Prostate gland (tissue), 2 donors: ENCODE data around the gene CARMIL1. TPM values are rescaled to one million over a fixed set of nuclear protein-coding genes. Genes with fewer than 3 reads are reported as not detected.

Experiments used
- DNase-seq: peaks from one replicate; pipeline ENCODE4 v3.0.0-alpha.2; 2019; ENCODE audit warnings: low spot score
- H3K27ac ChIP-seq, 2 donors: fragments of 200-600 bp; sonication (generic); 2 replicates each; pipeline ENCODE4 v1.5.1; 2017 to 2019
- H3K27me3 ChIP-seq: fragments of 200-600 bp; sonication (generic); replicated peaks from 2 replicates; pipeline ENCODE4 v1.5.1; 2019; ENCODE audit not compliant: insufficient read depth
- H3K36me3 ChIP-seq, 2 donors: fragments of 200-600 bp; sonication (generic); 1 replicate in 1 of 2; 2 replicates in 1 of 2; pipeline versions ENCODE4 v1.5.1 to v1.8.1; 2017 to 2019
- H3K4me1 ChIP-seq: fragments of 200-600 bp; sonication (generic); replicated peaks from 2 replicates; pipeline ENCODE4 v1.5.1; 2019
- H3K4me3 ChIP-seq, 2 donors: fragments of 200-600 bp; sonication (generic); 2 replicates each; pipeline ENCODE4 v1.5.1; 2017 to 2019
- H3K9me3 ChIP-seq: fragments of 200-600 bp; sonication (generic); 2 replicates; pipeline ENCODE4 v1.5.1; 2017
- CTCF ChIP-seq, 4 experiments: fragments of 200-600 bp in 2 of 4; fragments of 450-650 bp in 2 of 4; sonication (generic) in 2 of 4; IDR thresholded peaks; 1 replicate in 3 of 4; 2 replicates in 1 of 4; pipeline ENCODE4 v1.5.1; 2016 to 2019; ENCODE audit warnings: antibody characterized with exemption in 4 of 4, mild to moderate bottlenecking in 2 of 4, moderate library complexity in 2 of 4
- POLR2A ChIP-seq: fragments of 450-650 bp; IDR thresholded peaks from one replicate; pipeline ENCODE4 v1.6.1; 2016; ENCODE audit warnings: antibody characterized with exemption, mild to moderate bottlenecking
- POLR2AphosphoS5 ChIP-seq: sonication (generic); formaldehyde crosslinking; IDR thresholded peaks from one replicate; pipeline ENCODE4 v1.6.1; 2017; ENCODE audit warnings: antibody characterized with exemption
- WGBS: methylation state at CpG from one replicate; pipeline ENCODE4 v1.1.5; 2018; 5-methylcytosine and 5-hydroxymethylcytosine counted together
- intact Hi-C: fragments of 100-400 bp; cut with DNase I; formaldehyde crosslinking; loops from one replicate; pipeline ENCODE4 v1.14.2; 2022
- total RNA-seq, 2 donors: library from RNA; depleted of rRNA; stranded (reverse); fragments of >200 nt; gene quantifications; one replicate each; pipeline ENCODE4 v1.1.0, GENCODE V29; 2016

CARMIL1 gene
- total RNA-seq, 2 donors from 2014 or later, result 12.9 to 71.7 TPM

GRCh38 chr6:25342802-25343201 is 63.6 kb downstream of the CARMIL1 start:
- intact Hi-C loops, result no loop called here
- H3K4me1 ChIP-seq, result no peaks in the 10 kb centered on the region
- H3K27ac ChIP-seq, result no peak overlapping the region
- H3K4me3 ChIP-seq, result no peak overlapping the region
- H3K36me3 ChIP-seq, result no peaks in the 10 kb centered on the region
- DNase-seq, result no peak
- H3K27me3 ChIP-seq, result no peaks in the 10 kb centered on the region
- 33% methylated on average over 4 of the region's 4 CpGs for WGBS
- TF ChIP-seq POLR2A (no peak), POLR2AphosphoS5 (no peak), CTCF (IDR thresholded peaks at IDR 0.05) (no peak)
- H3K9me3 ChIP-seq, result no peaks in the 10 kb centered on the region

- Histone ChIP-seq H3K9me3 (no peaks in the 10 kb centered on the region), H3K4me3 (no peak overlapping the region)
These were observed 64.8 kb downstream of the CARMIL1 start for GRCh38 chr6:25343984-25344383.

GRCh38 chr6:25344827-25345226 is 65.7 kb downstream of the CARMIL1 start:
- TF ChIP-seq POLR2A (no peak), POLR2AphosphoS5 (no peak), CTCF (IDR thresholded peaks at IDR 0.05) (no peak)
- no peak for DNase-seq
- no peaks in the 10 kb centered on the region for H3K36me3 ChIP-seq
- WGBS, result 88% methylated on average over 5 of the region's 5 CpGs
- no peaks in the 10 kb centered on the region for H3K9me3 ChIP-seq
- H3K27ac ChIP-seq, result no peak overlapping the region
- no peaks in the 10 kb centered on the region for H3K4me1 ChIP-seq
- intact Hi-C loops, result no loop called here
- no peak overlapping the region for H3K4me3 ChIP-seq
- no peaks in the 10 kb centered on the region for H3K27me3 ChIP-seq

More at GRCh38 chr6:25343984-25344383, 64.8 kb downstream of the CARMIL1 start:
- WGBS, result 97% methylated on average over 7 of the region's 7 CpGs
- no peaks in the 10 kb centered on the region for H3K27me3 ChIP-seq
- TF ChIP-seq CTCF (IDR thresholded peaks at IDR 0.05), result no peak
- TF ChIP-seq POLR2A, result no peak
- no peak for TF ChIP-seq POLR2AphosphoS5
- no peaks in the 10 kb centered on the region for H3K36me3 ChIP-seq
- no peak overlapping the region for H3K27ac ChIP-seq
- DNase-seq, result no peak
- no peaks in the 10 kb centered on the region for H3K4me1 ChIP-seq
- intact Hi-C loops, result no loop called here

- H3K4me3 ChIP-seq, result no peak overlapping the region
- WGBS, result 91% methylated on average over 3 of the region's 3 CpGs
- H3K27me3 ChIP-seq, result no peaks in the 10 kb centered on the region
- no peak for DNase-seq
- intact Hi-C loops, result no loop called here
- no peaks in the 10 kb centered on the region for H3K4me1 ChIP-seq
- TF ChIP-seq CTCF (IDR thresholded peaks at IDR 0.05) (no peak), POLR2A (no peak), POLR2AphosphoS5 (no peak)
- H3K9me3 ChIP-seq, result no peaks in the 10 kb centered on the region
- no peaks in the 10 kb centered on the region for H3K36me3 ChIP-seq
- H3K27ac ChIP-seq, result no peak overlapping the region
These were observed 66.9 kb downstream of the CARMIL1 start for GRCh38 chr6:25346064-25346463.

- no peaks in the 10 kb centered on the region for H3K4me1 ChIP-seq
- no peak for DNase-seq
- intact Hi-C loops, result no loop called here
- H3K36me3 ChIP-seq, result no peaks in the 10 kb centered on the region
- TF ChIP-seq CTCF (IDR thresholded peaks at IDR 0.05) (no peak), POLR2A (no peak), POLR2AphosphoS5 (no peak)
- H3K27me3 ChIP-seq, result no peaks in the 10 kb centered on the region
- H3K27ac ChIP-seq, result no peak overlapping the region
- no peaks in the 10 kb centered on the region for H3K9me3 ChIP-seq
- H3K4me3 ChIP-seq, result no peak overlapping the region
These were observed 71.4 kb downstream of the CARMIL1 start for GRCh38 chr6:25350573-25350972.
